HCT116 (cell line): ENCODE results near the gene CFAP57. TPM values are rescaled to one million over a fixed set of nuclear protein-coding genes. Genes with fewer than 3 reads are reported as not detected.

Experiments used
- ATAC-seq: fragments of 200-7000 bp; cut with Tn5 transposase; 2 replicates; pipeline ENCODE4 v1.9.1; 2020; ENCODE audit warnings: mild to moderate bottlenecking, moderate library complexity
- BruUV-seq: library from RNA; stranded (reverse); fragments of 400-500 nt; replicated peaks from 2 replicates; lab custom pipeline; 2021; lab: Mats Ljungman, UMichigan
- CTCF ChIA-PET: fragments of 300-600 bp; sonication (Branson Sonifier 250); formaldehyde crosslinking; loops from one replicate; lab custom pipeline; 2021; ENCODE audit warnings: antibody characterized with exemption; lab: Charles Lee
- POLR2A ChIA-PET: fragments of 300-600, 350-600 bp; sonication (Branson Sonifier 250); formaldehyde crosslinking; loops from one replicate; lab custom pipeline; 2021; ENCODE audit warnings: antibody characterized with exemption; lab: Charles Lee
- RAD21 ChIA-PET, 2 experiments: fragments of 300-600 bp; sonication (Branson Sonifier 250); formaldehyde crosslinking; loops; one replicate each; lab custom pipeline; 2023; ENCODE audit warnings: low total read pairs in 2 of 2; ENCODE audit not compliant: uncharacterized antibody in 2 of 2, unreplicated experiment in 2 of 2, low non-redundant PET in 1 of 2; lab: Charles Lee
- DNase-seq: peaks from one replicate; pipeline ENCODE4 v3.0.0-alpha.2; 2010; ENCODE audit warnings: low read depth, low spot score
- H2AFZ ChIP-seq: fragments of 200-600 bp; shearing (Covaris generic), sonication (generic); 2 replicates; pipeline ENCODE4 v1.6.1; 2017; ENCODE audit warnings: low read depth, mixed run types, mixed read lengths, antibody characterized with exemption, low read length; ENCODE audit not compliant: poor library complexity, severe bottlenecking
- H3K27ac ChIP-seq: 2 replicates; pipeline ENCODE4 v1.5.1; 2012; ENCODE audit warnings: low read depth, low read length
- H3K27me3 ChIP-seq: fragments of 200-600 bp; sonication (generic); 2 replicates; pipeline ENCODE4 v1.6.1; 2016; ENCODE audit warnings: mixed run types, low read length, mixed read lengths; ENCODE audit not compliant: insufficient read depth
- H3K36me3 ChIP-seq, 2 experiments: fragments of 200-500 bp in 1 of 2; fragments of 200-600 bp in 1 of 2; sonication (Bioruptor generic) in 1 of 2; sonication (generic) in 1 of 2; 2 replicates each; pipeline versions ENCODE4 v1.5.1 to v1.6.1; 2014 to 2016; ENCODE audit warnings: low read length in 2 of 2, inconsistent platforms in 1 of 2, mixed read lengths in 1 of 2, mixed run types in 1 of 2; ENCODE audit not compliant: insufficient read depth in 2 of 2, control insufficient read depth in 1 of 2
- H3K4me1 ChIP-seq, 2 experiments: fragments of 200-600 bp in 1 of 2; sonication (generic) in 1 of 2; 2 replicates each; pipeline versions ENCODE4 v1.5.1 to v1.6.1; 2012 to 2017; ENCODE audit warnings: low read length in 2 of 2, inconsistent platforms in 1 of 2, mild to moderate bottlenecking in 1 of 2, mixed read lengths in 1 of 2, mixed run types in 1 of 2, moderate library complexity in 1 of 2; ENCODE audit not compliant: insufficient read depth in 2 of 2, control insufficient read depth in 1 of 2
- H3K4me2 ChIP-seq: fragments of 200-600 bp; sonication (generic); 2 replicates; pipeline ENCODE4 v1.6.1; 2017; ENCODE audit warnings: mixed run types, low read length, mixed read lengths
- H3K4me3 ChIP-seq, 2 experiments: fragments of 200-600 bp in 1 of 2; sonication (generic) in 1 of 2; replicated peaks in 1 of 2; 2 replicates each; pipeline ENCODE4 v1.5.1; 2011 to 2016; ENCODE audit warnings: low read length in 2 of 2, control low read depth in 1 of 2, low read depth in 1 of 2, mild to moderate bottlenecking in 1 of 2, mixed read lengths in 1 of 2, mixed run types in 1 of 2
- H3K79me2 ChIP-seq: fragments of 200-600 bp; sonication (generic); 2 replicates; pipeline ENCODE4 v1.6.1; 2017; ENCODE audit warnings: mild to moderate bottlenecking, mixed run types, low read length, moderate library complexity, mixed read lengths; ENCODE audit not compliant: insufficient read depth
- H3K9ac ChIP-seq: fragments of 200-600 bp; sonication (generic); 2 replicates; pipeline ENCODE4 v1.6.1; 2016; ENCODE audit warnings: low read length, mixed read lengths
- H3K9me2 ChIP-seq: fragments of 200-600 bp; sonication (generic), shearing (Covaris generic); 2 replicates; pipeline ENCODE4 v1.6.1; 2017; ENCODE audit warnings: mixed run types, mild to moderate bottlenecking, moderate library complexity; ENCODE audit not compliant: insufficient read depth
- H3K9me3 ChIP-seq, 2 experiments: fragments of 200-500 bp in 1 of 2; fragments of 200-600 bp in 1 of 2; sonication (Bioruptor generic) in 1 of 2; sonication (generic) in 1 of 2; 2 replicates each; pipeline ENCODE4 v1.6.1; 2014 to 2017; ENCODE audit warnings: low read length in 2 of 2, mixed read lengths in 2 of 2, inconsistent platforms in 1 of 2, low read depth in 1 of 2, mild to moderate bottlenecking in 1 of 2, mixed run types in 1 of 2, moderate library complexity in 1 of 2; ENCODE audit not compliant: control insufficient read depth in 1 of 2, insufficient read depth in 1 of 2
- H4K20me1 ChIP-seq: fragments of 200-600 bp; sonication (generic), shearing (Covaris generic); 2 replicates; pipeline ENCODE4 v1.6.1; 2017; ENCODE audit warnings: mixed run types, mild to moderate bottlenecking, moderate library complexity; ENCODE audit not compliant: insufficient read depth
- CEBPB ChIP-seq: IDR thresholded peaks from 2 replicates; pipeline ENCODE4 v1.6.1; 2012; ENCODE audit warnings: low read depth
- ZNF274 ChIP-seq: fragments of 200-500 bp; sonication (Bioruptor generic); IDR thresholded peaks from 2 replicates; pipeline ENCODE4 v1.6.1; 2014; ENCODE audit warnings: mild to moderate bottlenecking, low read depth, low read length, inconsistent platforms
- intact Hi-C: fragments of 100-400 bp; cut with micrococcal nuclease; formaldehyde crosslinking; loops from 2 replicates; pipeline ENCODE4 v1.10.0; 2022
- total RNA-seq: library from RNA; stranded (reverse); gene quantifications from one replicate; pipeline ENCODE4 v1.2.1, GENCODE V29; 2021; ENCODE audit not compliant: unreplicated experiment
- TF ChIP-seq, protein P1 (sequence below), 3 experiments: fragments of 200-600 bp in 1 of 3; sonication (generic) in 1 of 3; IDR thresholded peaks in 2 of 3; conservative IDR thresholded peaks in 1 of 3; 2 replicates each; pipeline ENCODE4 v1.5.1; 2012 to 2017; ENCODE audit warnings: low read depth in 2 of 3, low read length in 2 of 3, antibody characterized with exemption in 1 of 3, borderline replicate concordance in 1 of 3, control low read depth in 1 of 3, mild to moderate bottlenecking in 1 of 3, mixed read lengths in 1 of 3, mixed run types in 1 of 3, moderate library complexity in 1 of 3; ENCODE audit not compliant: insufficient read depth in 1 of 3

The CFAP57 gene
- total RNA-seq, 1 experiment from 2014 or later, result 0.49 TPM

DNA sequence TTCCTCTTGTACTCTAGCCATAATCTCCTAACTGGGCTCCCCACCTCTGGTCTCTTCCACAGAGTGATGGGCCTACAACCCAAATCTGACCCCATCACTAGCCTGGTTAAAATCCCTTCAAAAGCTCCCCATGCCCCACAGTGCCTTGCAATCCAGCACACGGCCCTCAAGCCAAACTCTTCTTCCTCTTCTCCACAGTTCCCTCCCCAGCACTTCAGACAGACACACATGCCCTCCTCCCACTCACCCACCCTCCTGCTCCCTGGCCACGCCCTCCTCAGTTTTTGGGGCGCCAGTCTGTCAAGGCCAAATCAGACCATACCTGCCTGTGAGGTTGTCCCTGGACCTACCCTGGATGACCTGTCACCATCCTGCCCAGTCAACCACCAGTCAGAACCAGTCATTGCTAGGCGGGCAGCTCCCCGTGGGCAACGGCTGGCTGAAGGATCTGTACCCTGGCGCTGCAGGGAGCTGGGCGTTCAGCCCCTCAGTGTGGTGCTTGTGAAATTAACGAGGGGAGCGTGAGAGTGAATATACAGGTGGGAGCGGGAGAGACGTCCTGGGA lies 112.5 kb downstream of the CFAP57 start:
- H3K79me2 ChIP-seq, result no peaks in the 10 kb centered on the region
- peak overlapping the region; percentile 89 for H3K4me2 ChIP-seq
- H3K4me3 ChIP-seq, result peak overlapping the region; percentile 70 to 72
- no peaks in the 10 kb centered on the region for H4K20me1 ChIP-seq
- TF ChIP-seq, protein P1, sequence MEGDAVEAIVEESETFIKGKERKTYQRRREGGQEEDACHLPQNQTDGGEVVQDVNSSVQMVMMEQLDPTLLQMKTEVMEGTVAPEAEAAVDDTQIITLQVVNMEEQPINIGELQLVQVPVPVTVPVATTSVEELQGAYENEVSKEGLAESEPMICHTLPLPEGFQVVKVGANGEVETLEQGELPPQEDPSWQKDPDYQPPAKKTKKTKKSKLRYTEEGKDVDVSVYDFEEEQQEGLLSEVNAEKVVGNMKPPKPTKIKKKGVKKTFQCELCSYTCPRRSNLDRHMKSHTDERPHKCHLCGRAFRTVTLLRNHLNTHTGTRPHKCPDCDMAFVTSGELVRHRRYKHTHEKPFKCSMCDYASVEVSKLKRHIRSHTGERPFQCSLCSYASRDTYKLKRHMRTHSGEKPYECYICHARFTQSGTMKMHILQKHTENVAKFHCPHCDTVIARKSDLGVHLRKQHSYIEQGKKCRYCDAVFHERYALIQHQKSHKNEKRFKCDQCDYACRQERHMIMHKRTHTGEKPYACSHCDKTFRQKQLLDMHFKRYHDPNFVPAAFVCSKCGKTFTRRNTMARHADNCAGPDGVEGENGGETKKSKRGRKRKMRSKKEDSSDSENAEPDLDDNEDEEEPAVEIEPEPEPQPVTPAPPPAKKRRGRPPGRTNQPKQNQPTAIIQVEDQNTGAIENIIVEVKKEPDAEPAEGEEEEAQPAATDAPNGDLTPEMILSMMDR (IDR thresholded peaks at IDR 0.05 in 2 of 3, conservative IDR thresholded peaks at IDR 0.05 in 1 of 3; ENCODE audit: borderline replicate concordance in 1 of 3, insufficient read depth in 1 of 3, low read depth in 2 of 3, low read length in 2 of 3), result no peak
- TF ChIP-seq CEBPB (no peak), ZNF274 (no peak)
- H3K9ac ChIP-seq, result peak overlapping the region; percentile 56
- H3K9me3 ChIP-seq, result no peaks in the 10 kb centered on the region
- ATAC-seq (no peak), DNase-seq (no peak)
- 0 out of 4 replicates have a peak, but pooled peaks cover 0 to 2% of the 10 kb centered on the region in 2 experiments for H3K36me3 ChIP-seq
- ChIA-PET POLR2A (interaction anchor here (1.1 to 1.5 kb wide), 3 partner anchors 10 to 74 kb away, joined by 5 to 12 read pairs (median 10); partner anchors contain the start of gene CDC20), RAD21 (interaction anchor here in 1 of 2 experiments (1.5 kb wide), 1 partner anchor 74 kb away, joined by 4 read pairs; the partner anchor contains the start of gene CDC20), CTCF (interaction anchor here (0.8 to 1.6 kb wide), 5 partner anchors 9 to 130 kb away, joined by 4 to 15 read pairs (median 8); partner anchors contain the start of gene CDC20)
- H3K4me1 ChIP-seq, result peaks cover 14 to 27% of the 10 kb centered on the region in 2 experiments; a peak in 3 of 4 replicates
- no peak overlapping the region for H2AFZ ChIP-seq
- no peaks in the 10 kb centered on the region for H3K9me2 ChIP-seq
- BruUV-seq, result no TSS peak
- intact Hi-C loops, result no loop called here
- peak overlapping the region; percentile 55; the same call in 1 of the 2 replicates for H3K27ac ChIP-seq
- 0 out of 2 replicates have a peak, but pooled peaks cover 3% of the 10 kb centered on the region for H3K27me3 ChIP-seq
